LNCaP clone FGC (cell line): ENCODE measurements around the gene PUDP.

Experiments
- DNase-seq: peaks from one replicate; pipeline ENCODE4 v3.0.0-alpha.2; 2011; ENCODE audit warnings: low read depth
- H3K4me3 ChIP-seq: 2 replicates; pipeline ENCODE4 v1.5.1; 2011; ENCODE audit warnings: mild to moderate bottlenecking, low read depth, low read length, control low read depth
- CTCF ChIP-seq: IDR thresholded peaks from 2 replicates; pipeline ENCODE4 v1.5.1; 2012; ENCODE audit warnings: mild to moderate bottlenecking; ENCODE audit not compliant: control insufficient read depth, insufficient read depth; ENCODE audit errors: extremely low read depth

The PUDP gene

GRCh38 chrX:7143076-7143475 is 4.9 kb downstream of the PUDP start:
- no peak for DNase-seq
- H3K4me3 ChIP-seq, result no peak overlapping the region
- no peak for TF ChIP-seq CTCF

GRCh38 chrX:7139202-7140081 is 8.5 kb downstream of the PUDP start:
- H3K4me3 ChIP-seq, result no peak overlapping the region
- no peak for TF ChIP-seq CTCF
- no peak for DNase-seq

- H3K4me3 ChIP-seq, result no peak overlapping the region
- TF ChIP-seq CTCF, result no peak
- no peak for DNase-seq
Observed at GRCh38 chrX:7134981-7135380, 13.0 kb downstream of the PUDP start.

- no peak for TF ChIP-seq CTCF
- no peak for DNase-seq
Observed at GRCh38 chrX:7133050-7133440, 14.9 kb downstream of the PUDP start.

GRCh38 chrX:7132335-7133049 is 15.5 kb downstream of the PUDP start:
- TF ChIP-seq CTCF, result peak; percentile 68
- H3K4me3 ChIP-seq, result peak overlapping the region; percentile 16
- peak; percentile 97 for DNase-seq

More at GRCh38 chrX:7133050-7133440, 14.9 kb downstream of the PUDP start:
- no peak overlapping the region for H3K4me3 ChIP-seq

GRCh38 chrX:7131621-7132020 is 16.3 kb downstream of the PUDP start:
- no peak for DNase-seq
- TF ChIP-seq CTCF, result no peak
- H3K4me3 ChIP-seq, result peak overlapping the region; percentile 16
